GM12878 (cell line): ENCODE data around the gene USO1. TPM values are rescaled to one million over a fixed set of nuclear protein-coding genes. Genes with fewer than 3 reads are reported as not detected.

ENCODE experiments used
- ATAC-seq: fragments of 200-7000 bp; cut with Tn5 transposase; 3 replicates; pipeline ENCODE4 v1.9.1; 2020; ENCODE audit warnings: mild to moderate bottlenecking, moderate library complexity
- BruUV-seq: library from RNA; stranded (reverse); fragments of 400-500 nt; replicated peaks from 2 replicates; lab custom pipeline; 2021; lab: Mats Ljungman, UMichigan
- CTCF ChIA-PET: fragments of 300-600 bp; sonication (Branson Sonifier 250); formaldehyde crosslinking; extraction: SDS; loops from one replicate; lab custom pipeline; 2021; ENCODE audit warnings: inconsistent platforms; lab: Yijun Ruan, JAX
- POLR2A ChIA-PET: fragments of 350-600 bp; formaldehyde crosslinking; extraction: SDS; loops from one replicate; lab custom pipeline; 2021; ENCODE audit warnings: inconsistent platforms; lab: Charles Lee
- RAD21 ChIA-PET: fragments of 300-600 bp; sonication (Branson Sonifier 250); formaldehyde crosslinking; loops from one replicate; lab custom pipeline; 2023; ENCODE audit warnings: antibody characterized with exemption; ENCODE audit not compliant: unreplicated experiment; lab: Charles Lee
- SMC1A ChIA-PET: fragments of 300-600 bp; sonication (Branson Sonifier 250); formaldehyde crosslinking; loops from one replicate; lab custom pipeline; 2023; ENCODE audit not compliant: unreplicated experiment, uncharacterized antibody; lab: Charles Lee
- DNase-seq: peaks from one replicate; pipeline ENCODE4 v3.0.0-alpha.2; 2011; ENCODE audit warnings: low read depth, low spot score
- FAIRE-seq: peaks from 3 replicates; lab custom pipeline; 2011; peaks lifted over from hg19 to GRCh38; lab: Jason Lieb, UNC
- H2AFZ ChIP-seq: 2 replicates; pipeline ENCODE4 v1.6.0; 2011; ENCODE audit warnings: low read depth, low read length, control low read depth; ENCODE audit not compliant: control insufficient read depth
- H3K27ac ChIP-seq: 2 replicates; pipeline ENCODE4 v1.5.1; 2011; ENCODE audit warnings: control low read depth; ENCODE audit not compliant: control insufficient read depth, insufficient read depth
- H3K27me3 ChIP-seq, 2 experiments: replicated peaks in 1 of 2; 2 replicates each; pipeline versions ENCODE4 v1.6.0 to v1.6.1; 2011; ENCODE audit warnings: low read length in 1 of 2; ENCODE audit not compliant: control insufficient read depth in 2 of 2, insufficient read depth in 2 of 2
- H3K36me3 ChIP-seq, 2 experiments: 2 replicates each; pipeline ENCODE4 v1.5.1; 2011; ENCODE audit warnings: low read length in 1 of 2; ENCODE audit not compliant: control insufficient read depth in 2 of 2, insufficient read depth in 2 of 2
- H3K4me1 ChIP-seq: 2 replicates; pipeline ENCODE4 v1.6.1; 2011; ENCODE audit warnings: mild to moderate bottlenecking, low read length, moderate library complexity, mixed read lengths; ENCODE audit not compliant: control insufficient read depth, insufficient read depth
- H3K4me2 ChIP-seq: 2 replicates; pipeline ENCODE4 v1.6.0; 2011; ENCODE audit warnings: control low read depth; ENCODE audit not compliant: control insufficient read depth, insufficient read depth
- H3K4me3 ChIP-seq: fragments of 200-600 bp; sonication (generic); 2 replicates; pipeline ENCODE4 v1.5.1; 2016
- H3K79me2 ChIP-seq: 2 replicates; pipeline ENCODE4 v1.6.0; 2011; ENCODE audit warnings: low read length; ENCODE audit not compliant: control insufficient read depth, insufficient read depth
- H3K9ac ChIP-seq: 2 replicates; pipeline ENCODE4 v1.8.0; 2011; ENCODE audit warnings: low read length, control low read depth, mixed read lengths; ENCODE audit not compliant: control insufficient read depth, insufficient read depth
- H3K9me3 ChIP-seq: replicated peaks from 3 replicates; pipeline ENCODE4 v1.5.1; 2011; ENCODE audit warnings: mild to moderate bottlenecking, low read length; ENCODE audit not compliant: control insufficient read depth, insufficient read depth
- H4K20me1 ChIP-seq: 2 replicates; pipeline ENCODE4 v1.6.0; 2011; ENCODE audit not compliant: control insufficient read depth, insufficient read depth
- ATF7 ChIP-seq: fragments of 450-650 bp; IDR thresholded peaks from 2 replicates; pipeline ENCODE4 v1.6.1; 2016; ENCODE audit warnings: low read depth, mild to moderate bottlenecking
- CBX5 ChIP-seq: sonication (generic); IDR thresholded peaks from 2 replicates; pipeline ENCODE4 v1.6.1; 2016; ENCODE audit warnings: low read depth, moderate library complexity, mild to moderate bottlenecking, inconsistent platforms
- MEF2A ChIP-seq: IDR thresholded peaks from 2 replicates; pipeline ENCODE4 v1.6.1; 2011; ENCODE audit warnings: low read depth, mild to moderate bottlenecking, low read length, moderate library complexity; ENCODE audit not compliant: insufficient read depth
- PAX5 ChIP-seq: IDR thresholded peaks from 2 replicates; pipeline ENCODE4 v1.6.1; 2011; ENCODE audit warnings: low read depth, low read length, borderline replicate concordance
- RUNX3 ChIP-seq: IDR thresholded peaks from 2 replicates; pipeline ENCODE4 v1.6.1; 2012; ENCODE audit warnings: low read length, inconsistent platforms
- SMAD1 ChIP-seq: fragments of 450-650 bp; IDR thresholded peaks from 2 replicates; pipeline ENCODE4 v1.6.1; 2018; ENCODE audit warnings: mild to moderate bottlenecking, low read depth; ENCODE audit not compliant: partially characterized antibody
- YBX1 ChIP-seq: fragments of 450-650 bp; IDR thresholded peaks from 2 replicates; pipeline ENCODE4 v1.6.1; 2016; ENCODE audit warnings: antibody characterized with exemption
- WGBS: methylation state at CpG from one replicate; pipeline ENCODE4 v1.1.6; 2016; ENCODE audit warnings: low lambda C conversion rate; ENCODE audit not compliant: insufficient replicate concordance, insufficient coverage; ENCODE audit errors: missing lambda C conversion rate; 5-methylcytosine and 5-hydroxymethylcytosine counted together
- in situ Hi-C: fragments of 300-500 bp; cut with MboI; formaldehyde crosslinking; loops from 9 replicates; pipeline ENCODE4 v1.14.3; 2018; ENCODE audit warnings: mixed read lengths
- intact Hi-C: fragments of 100-400 bp; cut with micrococcal nuclease; formaldehyde crosslinking; loops from one replicate; pipeline ENCODE4 v1.14.2; 2022; ENCODE audit not compliant: unreplicated experiment
- polyA plus RNA-seq, 11 experiments: library from polyadenylated mRNA; depleted of rRNA in 4 of 11; unstranded in 6 of 11; stranded (reverse) in 5 of 11; fragments of >200 nt; fragmentation: Nextera tagmentation in 4 of 11; fragmentation: Illumina TruSeq in 1 of 11; extraction: Ambion mirVana in 4 of 11; extraction: Trizol in 1 of 11; gene quantifications; 1 replicate in 1 of 11; 2 replicates in 10 of 11; pipeline versions ENCODE4 v1.2.1 to v1.2.3, GENCODE V29; 2011 to 2016; ENCODE audit warnings: inconsistent platforms in 2 of 11, missing spikeins in 2 of 11, low read depth in 1 of 11
- total RNA-seq, 4 experiments: library from RNA; depleted of rRNA in 3 of 4; stranded (reverse); fragments of >200 nt in 3 of 4; fragmentation: Illumina TruSeq in 1 of 4; extraction: Trizol in 1 of 4; gene quantifications; 2 replicates each; pipeline versions ENCODE4 v1.2.1 to v1.2.3, GENCODE V29; 2013 to 2021

Gene USO1
- total and polyA plus RNA-seq, 10 of the 15 experiments (the other 5 are each of a cell fraction or from before 2014, with no cell fraction given): 19.4 to 79.7 (median 59.6) TPM

GRCh38 chr4:75771607-75772006, 47.2 kb downstream of the USO1 start:
- Histone ChIP-seq H2AFZ (no peak overlapping the region), H3K79me2 (no peaks in the 10 kb centered on the region), H3K4me2 (no peak overlapping the region), H4K20me1 (no peaks in the 10 kb centered on the region), H3K36me3 (peaks cover 0 to 31% of the 10 kb centered on the region in 2 experiments), H3K27ac (no peak overlapping the region), H3K9ac (no peak overlapping the region), H3K4me1 (no peaks in the 10 kb centered on the region), H3K4me3 (no peak overlapping the region), H3K9me3 (peaks cover 8% of the 10 kb centered on the region), H3K27me3 (no peaks in the 10 kb centered on the region)
- POLR2A ChIA-PET: no interaction called here
- RAD21 ChIA-PET: no interaction called here
- no peak for DNase-seq
- CTCF ChIA-PET: no interaction called here
- ATAC-seq: no peak
- no TSS peak for BruUV-seq
- 0% methylated on average over 1 of the region's 1 CpG for WGBS
- FAIRE-seq: no peak
- no peak for TF ChIP-seq SMAD1
- TF ChIP-seq MEF2A: no peak
- no peak for TF ChIP-seq YBX1
- in situ Hi-C loops (no loop called here), intact Hi-C loops (no loop called here)
- SMC1A ChIA-PET: no interaction called here

GRCh38 chr4:75777589-75777988, 53.2 kb downstream of the USO1 start:
- 53% methylated on average over 2 of the region's 2 CpGs for WGBS
- no peak for ATAC-seq

More at GRCh38 chr4:75777589-75777988, 53.2 kb downstream of the USO1 start:
- H3K4me3 ChIP-seq: no peak overlapping the region
- H2AFZ ChIP-seq: no peak overlapping the region
- intact Hi-C loops: no loop called here
- CTCF ChIA-PET: no interaction called here
- no peaks in the 10 kb centered on the region; the same call in 1 of the 2 replicates for H3K4me1 ChIP-seq
- RAD21 ChIA-PET: no interaction called here
- FAIRE-seq (no peak), DNase-seq (no peak)
- peaks cover 8% of the 10 kb centered on the region for H3K9me3 ChIP-seq
- no peak overlapping the region for H3K9ac ChIP-seq
- no peaks in the 10 kb centered on the region for H3K27me3 ChIP-seq
- in situ Hi-C loops: no loop called here
- BruUV-seq: no TSS peak
- SMC1A ChIA-PET: interaction anchor here (1.0 kb wide), 1 partner anchor 262 kb away, joined by 3 read pairs; no protein-coding TSS in a partner anchor
- peaks cover 0 to 37% of the 10 kb centered on the region in 2 experiments for H3K36me3 ChIP-seq
- no peak overlapping the region for H3K27ac ChIP-seq
- H4K20me1 ChIP-seq: no peaks in the 10 kb centered on the region
- no peak for TF ChIP-seq ATF7
- no peak for TF ChIP-seq PAX5
- 0 out of 2 replicates have a peak, but pooled peaks have one; percentile 10 for TF ChIP-seq RUNX3
- 0 out of 2 replicates have a peak, but pooled peaks have one; percentile 50 for TF ChIP-seq CBX5
- H3K79me2 ChIP-seq: no peaks in the 10 kb centered on the region
- no peak overlapping the region for H3K4me2 ChIP-seq
- POLR2A ChIA-PET: no interaction called here
